COLO668 (cell line): Measurements from ENCODE around the gene ELP2.
"Not testable (repeated sequence)": the region's sequence is repeated elsewhere in the genome, so short reads cannot be mapped to it uniquely, and the experiment has no call there.

Source experiments
- DNase-seq: peaks from one replicate; lab custom pipeline; 2025; ENCODE audit not compliant: unreplicated experiment; lab: John Stamatoyannopoulos, UW

ELP2 gene

DNA sequence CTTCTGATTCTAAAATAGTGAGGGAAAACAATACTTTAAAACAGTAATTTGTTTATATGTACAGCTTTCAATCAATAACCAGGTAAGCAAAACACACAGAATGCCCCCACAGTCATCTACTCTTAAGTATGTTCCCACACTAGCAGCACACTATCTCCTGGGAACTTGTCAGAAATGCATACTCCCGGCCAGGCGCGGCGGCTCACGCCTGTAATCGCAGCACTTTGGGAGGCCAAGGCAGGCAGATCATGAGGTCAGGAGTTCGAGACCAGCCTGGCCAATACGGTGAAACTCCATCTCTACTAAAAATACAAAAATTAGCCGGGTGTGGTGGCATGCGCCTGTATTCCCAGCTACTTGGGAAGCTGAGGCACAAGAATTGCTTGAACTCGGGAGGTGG is 12.9 kb upstream of the ELP2 start:
- not testable (repeated sequence) for DNase-seq

DNA sequence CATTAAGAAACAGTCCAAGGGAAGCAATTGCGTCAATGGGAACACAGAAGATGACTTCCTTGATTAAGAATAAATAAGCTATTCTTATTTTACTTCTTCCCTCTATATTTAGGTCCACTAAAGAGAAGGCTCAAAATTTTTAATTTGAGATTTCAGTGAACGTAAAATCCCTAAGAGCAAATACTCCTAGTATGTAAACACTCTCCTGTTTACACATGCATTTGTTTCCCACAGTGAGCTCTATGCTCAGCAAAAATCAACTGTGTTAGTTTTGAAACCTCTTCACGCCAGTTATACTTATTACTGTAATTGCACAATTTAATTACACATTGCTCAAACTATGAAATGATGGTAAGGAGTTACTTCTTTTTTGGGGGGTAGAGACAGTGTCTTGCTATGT is 9.4 kb upstream of the ELP2 start:
- no peak for DNase-seq

DNA sequence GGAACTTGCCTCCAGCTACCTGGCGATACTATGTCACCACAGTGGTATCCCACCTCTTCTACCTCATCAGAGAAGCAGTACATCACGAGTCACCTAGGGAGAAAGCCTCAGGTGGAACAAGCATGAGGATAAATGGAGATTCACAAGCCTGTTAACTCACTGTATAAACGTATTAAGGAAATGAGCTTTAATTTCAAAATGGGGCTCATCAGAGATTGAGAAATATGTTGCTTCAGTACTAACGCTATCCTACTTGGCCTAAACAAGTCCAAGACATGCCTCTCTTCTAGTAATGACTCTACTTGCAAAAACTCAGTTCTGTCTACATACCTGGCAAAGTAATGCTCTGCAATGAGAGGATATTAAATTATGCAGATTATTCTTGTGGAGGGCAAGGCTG is 4.9 kb upstream of the ELP2 start:
- no peak for DNase-seq

DNA sequence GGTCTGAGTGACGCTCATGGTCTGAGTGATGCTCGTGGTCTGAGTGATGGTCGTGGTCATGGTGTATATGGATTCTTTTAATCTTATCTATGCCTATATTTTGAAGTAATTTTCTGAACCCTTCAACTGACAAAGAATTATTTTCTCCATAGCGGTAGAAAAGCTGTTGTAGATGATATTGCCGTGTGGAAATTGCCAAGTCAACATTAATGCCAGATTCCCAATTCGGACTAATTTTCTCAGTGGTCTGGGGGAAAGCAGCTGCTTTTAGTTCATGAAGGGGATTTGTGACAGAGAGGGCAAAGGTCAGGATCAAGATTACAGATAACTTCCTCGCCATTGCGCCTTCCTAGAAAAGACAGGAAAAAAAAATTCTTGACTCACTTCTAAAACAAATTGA is 3.0 kb upstream of the ELP2 start:
- no peak for DNase-seq

DNA sequence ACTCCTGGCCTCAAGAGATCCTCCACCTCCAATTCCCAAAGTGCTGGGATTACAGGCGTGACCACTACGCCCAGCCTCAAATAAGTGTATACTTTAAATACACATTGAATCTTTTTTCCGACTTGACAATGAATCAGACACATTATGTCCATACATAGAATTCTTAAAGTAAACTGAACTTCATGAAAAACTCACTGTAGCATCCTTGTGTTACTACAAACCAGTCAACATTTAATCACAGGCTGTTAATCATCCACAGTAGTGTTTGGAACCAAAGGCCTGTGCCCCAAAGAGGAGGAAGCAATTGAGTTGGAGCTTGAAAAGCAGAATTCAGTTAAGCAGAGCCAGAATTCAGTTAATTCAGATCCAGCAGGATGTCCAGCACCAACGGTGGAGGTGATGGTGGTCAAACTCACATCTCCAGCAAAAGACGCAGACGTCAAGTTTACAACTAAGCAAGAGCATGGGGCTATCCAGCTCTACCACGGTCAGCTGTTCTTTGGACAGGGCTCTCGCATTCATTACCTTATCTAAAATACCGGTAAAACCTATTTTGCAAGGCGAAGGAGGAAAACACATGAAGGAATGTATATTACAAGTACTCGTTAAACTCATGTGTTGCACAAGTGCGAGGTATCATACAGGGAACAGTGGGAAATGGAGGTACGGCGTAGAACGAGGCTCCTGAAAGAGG is 1.7 kb upstream of the ELP2 start:
- DNase-seq, result no peak

DNA sequence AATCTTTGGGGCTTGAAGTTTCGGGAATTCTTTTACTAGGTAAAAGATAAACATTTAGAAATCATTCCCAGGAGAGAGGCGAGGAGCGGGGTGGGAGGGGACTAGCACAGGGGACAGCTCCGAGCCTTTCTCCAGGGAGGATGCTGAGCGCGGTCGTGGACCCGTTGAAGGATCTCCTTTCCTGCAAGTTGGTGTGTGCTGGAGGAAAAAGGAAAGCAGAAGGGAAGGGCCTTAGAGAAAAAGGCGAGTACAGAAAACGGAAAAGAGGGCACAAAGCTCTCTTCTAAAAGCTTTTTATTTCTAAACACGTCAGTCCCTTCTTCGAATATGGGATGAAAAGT is 1.2 kb upstream of the ELP2 start:
- DNase-seq, result peak; percentile 21

DNA sequence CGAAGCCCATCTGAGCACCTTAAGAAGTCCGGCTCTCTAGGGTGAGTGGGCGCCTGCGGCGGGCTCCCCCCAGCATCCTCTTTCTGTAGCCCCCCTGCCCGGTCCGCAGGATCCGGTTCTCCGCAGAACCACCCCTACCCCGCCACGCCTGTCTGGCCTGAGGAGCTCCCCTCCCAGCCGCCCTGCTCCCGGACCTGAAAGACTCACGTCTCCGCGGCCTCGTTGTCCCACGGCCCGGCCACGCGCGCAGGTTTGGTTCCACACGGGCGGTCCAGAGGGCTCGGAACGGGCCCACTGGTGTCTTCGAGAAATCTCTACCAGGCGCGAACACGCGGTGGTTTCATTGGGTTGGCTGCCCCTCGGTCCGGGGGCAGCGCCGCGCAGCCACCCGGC is 796 bp upstream of the ELP2 start:
- DNase-seq, result no peak

DNA sequence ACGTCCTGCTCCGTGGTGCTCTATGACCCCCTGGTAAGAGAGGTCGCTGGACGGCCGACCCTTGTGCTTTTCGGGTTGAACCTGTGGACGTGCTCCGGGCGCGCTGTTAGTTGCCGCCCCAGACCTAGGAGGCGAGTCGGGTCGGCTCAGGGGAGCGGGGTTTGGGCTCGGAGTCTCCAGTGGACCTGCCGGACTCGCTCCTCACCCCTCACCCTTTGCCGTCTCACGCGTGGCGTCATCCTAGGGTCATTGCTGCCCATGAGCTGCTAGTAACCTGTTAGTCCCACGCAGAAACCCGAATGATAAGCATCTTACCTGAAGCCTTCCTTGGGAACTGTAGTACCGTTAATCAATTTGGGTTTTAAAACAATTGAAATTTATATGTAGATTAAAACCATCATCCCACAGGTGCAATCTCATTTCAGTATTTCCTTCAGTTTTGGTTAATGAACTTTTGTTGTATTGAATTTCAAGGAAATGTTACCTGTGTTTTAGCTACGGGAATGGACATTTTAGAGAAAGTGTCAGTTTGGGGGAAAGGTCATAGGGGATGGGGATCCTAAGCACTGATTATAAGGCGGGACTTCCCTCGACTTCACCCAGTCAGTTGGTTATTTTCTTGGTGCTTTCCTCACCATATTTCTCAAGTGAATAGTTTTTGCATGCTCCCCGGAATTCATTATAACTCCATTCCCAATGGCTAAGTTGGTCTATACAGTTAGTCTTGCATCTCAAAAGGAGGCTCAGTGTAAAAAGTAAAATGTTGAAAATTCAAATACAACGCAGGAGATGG is 536 bp downstream of the ELP2 start:
- DNase-seq, result no peak

DNA sequence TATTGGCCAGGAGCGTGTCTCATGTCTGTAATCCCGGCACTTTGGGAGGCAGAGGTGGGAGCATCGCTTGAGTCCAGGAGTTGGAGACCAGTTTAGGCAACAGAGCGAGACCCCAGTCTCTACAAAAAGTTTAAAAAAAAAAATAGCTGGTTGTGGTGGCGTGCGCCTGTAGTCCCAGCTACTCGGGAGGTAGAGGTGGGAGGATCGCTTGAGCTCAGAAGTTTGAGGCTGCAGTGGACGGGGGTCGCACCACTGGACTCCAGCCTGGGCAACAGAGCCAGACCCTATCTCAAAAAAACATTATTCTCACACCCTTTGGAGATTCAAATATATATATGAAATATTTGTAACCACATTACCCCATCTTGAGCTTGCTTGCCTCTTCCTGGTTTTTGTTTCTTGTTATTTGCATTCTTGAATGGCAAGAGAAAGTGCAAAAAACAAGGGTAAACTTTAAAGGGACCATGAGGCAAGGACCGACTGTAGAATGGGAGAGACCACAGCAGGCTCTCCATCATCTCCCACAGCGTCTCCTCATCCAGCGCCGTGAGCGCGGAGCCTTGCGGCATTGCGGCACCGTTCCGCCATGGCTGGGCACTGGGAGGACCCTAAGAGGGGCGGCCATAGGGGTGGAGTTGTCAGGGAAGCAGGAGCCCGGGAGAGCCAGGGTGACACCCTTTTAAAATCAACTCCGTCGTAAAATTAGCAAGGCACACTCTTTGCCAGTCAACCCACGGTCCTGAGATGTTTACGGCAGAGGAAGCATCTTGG is 1.4 kb downstream of the ELP2 start:
- DNase-seq, result no peak

DNA sequence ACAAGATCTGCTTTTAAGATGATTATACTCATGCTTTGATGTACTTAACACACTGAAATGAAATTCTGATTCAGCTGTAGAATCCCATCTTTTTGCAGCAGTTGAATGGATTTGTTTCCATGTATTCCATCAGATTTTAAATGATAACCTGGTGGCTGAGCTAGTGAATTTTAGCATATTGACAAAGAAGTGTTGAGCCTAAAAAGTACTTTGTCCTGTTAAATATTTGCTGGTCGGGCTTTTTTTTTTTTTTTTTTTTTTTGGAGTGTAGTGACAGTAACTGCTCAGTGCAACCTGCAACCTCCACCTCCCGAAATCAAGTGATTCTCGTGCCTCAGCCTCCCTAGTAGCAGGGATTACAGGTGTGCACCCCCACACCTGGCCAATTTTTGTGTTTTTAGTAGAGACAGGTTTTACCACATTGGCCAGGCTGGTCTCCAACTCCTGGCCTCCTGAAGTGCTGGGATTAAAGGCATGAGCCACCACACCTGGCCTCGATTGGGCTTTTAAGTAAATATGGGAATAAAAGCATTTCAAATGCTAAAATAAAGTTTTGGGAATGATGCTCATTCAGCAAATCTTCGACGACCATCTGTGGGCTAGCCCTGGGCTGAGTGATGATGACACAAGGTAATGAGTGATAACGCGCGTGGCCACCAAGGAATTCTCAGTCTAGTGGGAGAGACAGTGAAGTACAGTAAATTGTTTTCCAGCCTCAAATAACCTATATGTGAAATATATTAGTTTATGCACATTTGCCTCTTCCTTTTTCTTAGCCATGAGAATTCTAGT is 2.2 kb downstream of the ELP2 start:
- DNase-seq, result no peak

DNA sequence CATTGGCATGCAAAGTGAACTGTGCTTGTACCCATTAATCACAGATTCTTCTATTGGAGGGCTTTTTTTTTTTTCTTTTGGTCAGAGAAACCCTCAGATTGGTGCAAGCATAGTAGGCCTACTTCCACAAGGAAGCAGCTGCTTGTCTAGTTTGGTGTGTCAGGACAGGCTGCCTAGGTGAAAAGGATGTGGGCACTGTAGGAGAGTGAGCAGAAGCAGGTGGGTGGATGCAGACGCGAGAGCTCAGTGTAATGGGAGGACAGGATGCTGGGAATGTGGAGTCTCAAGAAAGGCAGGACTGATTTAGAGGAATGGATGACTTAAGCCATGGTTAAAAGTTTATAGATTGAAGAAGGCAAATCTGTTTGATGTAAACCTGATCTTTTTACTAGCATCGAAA is 3.1 kb downstream of the ELP2 start:
- no peak for DNase-seq

DNA sequence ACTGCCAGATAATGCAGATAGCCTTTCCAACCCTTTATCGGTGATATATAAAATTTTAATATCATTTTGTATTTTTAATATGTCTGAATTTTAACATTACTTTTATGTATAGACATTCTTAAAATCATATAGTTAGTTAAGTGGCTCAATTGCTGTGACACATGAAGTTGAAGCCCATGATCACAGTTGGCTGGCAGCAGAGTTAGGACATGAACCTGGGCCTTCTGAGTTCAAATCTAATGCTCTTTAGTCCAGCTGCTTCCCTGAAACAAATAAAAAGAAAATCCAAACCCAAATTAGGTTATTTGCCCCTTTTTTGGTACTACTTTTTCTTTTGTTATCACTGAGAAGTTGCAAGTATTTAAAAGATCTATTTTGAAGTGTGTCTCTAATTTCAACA is 5.6 kb downstream of the ELP2 start:
- no peak for DNase-seq

DNA sequence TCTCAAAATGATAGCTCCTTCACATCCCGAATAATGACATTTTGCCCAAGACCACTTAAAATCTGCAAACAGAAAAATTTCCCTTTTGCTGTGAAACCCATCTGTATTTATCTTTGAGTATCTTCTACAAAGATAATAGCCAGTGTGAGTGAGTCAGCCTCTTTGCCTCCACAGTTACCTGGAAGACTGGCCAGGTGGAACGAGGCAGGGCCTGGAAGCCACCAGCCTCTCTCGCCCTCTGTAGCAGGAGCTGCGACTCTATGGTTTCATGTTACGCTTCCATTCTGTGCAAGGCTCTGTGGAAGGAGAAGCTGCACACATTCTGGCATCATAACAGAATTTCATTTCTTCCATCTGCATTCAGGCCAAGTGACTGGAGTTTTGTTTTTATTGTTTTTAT is 9.5 kb downstream of the ELP2 start:
- DNase-seq, result peak; percentile 78

DNA sequence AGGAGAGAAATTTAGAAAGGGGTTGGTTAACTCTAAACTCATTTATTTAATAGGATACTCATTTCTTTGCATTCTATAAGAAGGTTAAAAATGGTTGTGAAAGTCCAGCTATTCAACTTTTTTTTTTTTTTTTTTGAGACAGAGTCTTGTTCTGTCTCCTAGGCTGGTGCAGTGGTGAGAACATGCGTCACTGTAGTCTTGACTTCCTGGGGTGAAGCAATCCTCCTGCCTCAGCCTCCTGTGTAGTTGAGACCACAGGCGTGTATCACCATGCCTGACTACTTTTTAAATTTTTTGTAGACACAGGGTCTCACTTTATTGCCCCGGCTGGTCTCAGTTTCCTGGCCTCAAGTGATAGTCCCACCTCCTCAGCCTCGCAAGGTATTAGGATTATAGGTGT is 11.9 kb downstream of the ELP2 start:
- DNase-seq, result no peak

DNA sequence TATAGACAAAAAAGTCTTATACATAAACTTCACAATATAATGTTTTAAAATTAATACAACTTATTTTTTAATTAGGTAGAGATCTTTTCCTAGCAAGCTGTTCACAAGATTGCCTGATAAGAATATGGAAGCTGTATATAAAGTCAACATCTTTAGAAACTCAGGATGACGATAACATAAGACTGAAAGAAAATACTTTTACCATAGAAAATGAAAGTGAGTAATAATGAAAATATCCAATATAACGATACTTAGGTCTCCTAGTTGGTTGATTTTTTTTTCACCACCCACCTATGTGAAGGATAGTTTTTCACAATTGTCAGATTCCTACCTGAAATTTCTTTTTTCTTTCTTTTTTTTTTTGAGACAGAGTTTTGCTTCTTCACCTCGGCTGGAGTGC is 13.1 kb downstream of the ELP2 start:
- no peak for DNase-seq

DNA sequence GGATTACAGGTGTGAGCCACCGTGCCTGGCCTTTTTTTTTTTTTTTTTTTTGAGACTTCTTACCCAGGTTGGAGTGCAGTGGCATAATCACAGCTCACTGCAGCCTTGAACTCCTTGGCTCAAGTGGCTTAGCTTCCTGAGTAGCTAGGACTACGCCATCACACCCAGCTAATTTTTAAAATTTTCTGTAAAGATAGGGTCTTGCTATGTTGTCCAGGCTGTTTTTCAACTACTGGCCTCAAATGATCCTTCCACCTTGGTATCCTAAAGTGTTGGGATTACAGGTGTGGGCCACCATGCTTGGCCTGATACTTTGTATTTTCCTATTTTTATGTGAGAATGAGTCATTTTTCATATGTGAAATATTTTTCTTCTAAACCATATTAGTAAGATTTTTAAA is 13.7 kb downstream of the ELP2 start:
- DNase-seq, result no peak

DNA sequence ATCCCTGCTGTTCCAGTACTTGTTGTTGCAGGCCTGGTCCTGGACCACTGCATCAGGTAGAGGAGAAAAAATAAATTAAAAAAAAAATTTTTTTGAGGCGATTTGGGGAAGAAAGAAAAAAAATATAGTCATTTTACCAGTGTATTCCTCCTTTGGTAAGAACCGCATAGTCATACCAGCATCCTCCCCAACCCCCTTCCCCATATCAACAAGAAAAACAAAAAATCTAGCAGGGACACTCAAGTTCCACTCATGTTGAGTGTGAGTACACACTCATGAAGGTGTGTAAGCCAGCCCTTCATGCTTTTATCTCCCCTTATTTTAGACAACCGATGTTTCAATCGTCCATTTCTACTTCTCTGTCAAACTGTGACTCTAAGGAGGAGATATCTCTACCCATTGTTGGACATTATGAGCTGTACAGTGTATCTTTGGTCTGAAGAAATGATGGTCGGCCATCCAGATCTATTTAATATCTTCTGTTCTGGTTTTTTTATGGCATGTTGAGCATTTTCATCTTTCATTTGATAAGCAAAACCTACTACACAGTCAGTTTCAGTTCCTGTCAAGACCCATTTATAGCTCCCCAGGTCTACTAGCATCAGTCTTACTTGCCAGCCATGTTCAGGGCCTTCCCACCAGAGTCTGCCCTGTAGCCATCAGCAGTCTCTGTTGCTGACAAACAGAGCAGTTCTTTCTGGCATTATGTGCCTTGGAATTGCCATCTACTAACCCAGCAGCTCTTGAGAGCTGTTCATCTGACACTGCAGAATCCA is 20.0 kb downstream of the ELP2 start:
- DNase-seq, result no peak

DNA sequence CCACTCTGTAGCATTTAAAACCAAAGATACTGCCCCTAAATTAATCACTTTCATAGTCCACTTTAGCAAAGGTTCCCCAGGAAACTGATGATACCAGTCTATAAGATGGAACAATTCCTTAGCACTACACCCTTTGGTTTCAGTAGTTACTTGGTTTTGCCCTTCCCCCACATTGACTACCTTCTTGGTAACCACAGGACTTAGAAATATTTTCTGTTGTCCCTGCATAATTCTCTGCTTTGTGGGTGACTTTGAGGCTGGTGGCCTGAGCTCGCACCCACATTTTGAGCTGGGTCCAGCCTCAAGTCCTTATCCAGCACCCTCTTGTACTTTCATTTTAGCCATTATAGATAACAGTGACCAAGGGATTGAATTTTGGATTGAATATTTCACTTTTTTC is 23.1 kb downstream of the ELP2 start:
- DNase-seq, result no peak

DNA sequence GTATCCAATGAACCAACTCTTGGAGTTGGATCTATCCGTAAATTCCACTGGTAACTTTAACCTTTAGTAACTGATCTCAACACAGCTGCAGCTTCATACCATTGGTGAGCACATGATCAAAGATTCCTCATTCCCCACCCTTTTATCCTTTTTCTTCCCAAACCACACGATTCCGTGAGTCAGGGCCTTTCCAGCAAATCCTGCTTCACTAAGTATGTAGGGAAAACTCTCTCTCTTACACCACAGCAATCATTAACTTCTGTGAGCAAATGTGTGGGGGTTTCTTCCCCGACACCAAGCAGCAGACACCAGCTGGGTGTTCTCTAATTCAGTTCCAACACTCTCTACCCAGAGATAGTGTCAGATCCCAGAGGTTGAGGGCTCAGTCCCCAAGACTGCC is 23.5 kb downstream of the ELP2 start:
- no peak for DNase-seq

DNA sequence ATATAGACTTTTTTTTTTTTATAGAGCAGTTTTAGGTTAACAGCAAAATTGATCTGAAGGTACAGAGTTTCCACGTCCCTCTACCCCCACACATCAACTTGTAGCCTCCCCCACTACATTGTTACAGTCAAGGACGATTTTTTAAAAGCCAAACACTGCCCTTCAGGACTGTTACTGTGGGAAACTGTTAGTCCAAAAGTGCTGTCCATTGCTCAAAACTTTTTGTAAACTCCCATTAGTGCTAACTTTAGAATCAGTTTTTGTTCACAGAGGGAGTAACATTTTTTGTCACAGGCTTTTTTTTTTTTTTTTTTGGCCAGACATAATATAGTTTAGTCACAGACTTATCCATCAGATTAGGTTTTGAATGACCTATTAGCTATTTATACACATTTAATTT is 24.1 kb downstream of the ELP2 start:
- no peak for DNase-seq
